Measurements from ENCODE around the gene ATAD1. TPM values are rescaled to one million over a fixed set of nuclear protein-coding genes. Genes with fewer than 3 reads are reported as not detected.
A peak's percentile ranks its signal among the peaks of the same experiment; 100 is the strongest.

Gene ATAD1
- total RNA-seq, 2 experiments from 2014 or later = 44.4 to 50.4 TPM

GRCh38 chr10:87734987-87735827 lies 82.8 kb downstream of the ATAD1 start:
- H3K4me1 Mint-ChIP-seq = peaks cover 2% of the 10 kb centered on the region
- ATAC-seq = peak; percentile 53
- no peak overlapping the region for H3K27ac Mint-ChIP-seq
- CTCF ChIA-PET = no interaction called here
- H3K27me3 Mint-ChIP-seq = peaks cover 46% of the 10 kb centered on the region
- H3K9me3 Mint-ChIP-seq (ENCODE audit: low read depth) = no peaks in the 10 kb centered on the region
- H3K4me3 Mint-ChIP-seq = no peak overlapping the region
- H3K36me3 Mint-ChIP-seq = no peaks in the 10 kb centered on the region
- no peak for DNase-seq

DNA sequence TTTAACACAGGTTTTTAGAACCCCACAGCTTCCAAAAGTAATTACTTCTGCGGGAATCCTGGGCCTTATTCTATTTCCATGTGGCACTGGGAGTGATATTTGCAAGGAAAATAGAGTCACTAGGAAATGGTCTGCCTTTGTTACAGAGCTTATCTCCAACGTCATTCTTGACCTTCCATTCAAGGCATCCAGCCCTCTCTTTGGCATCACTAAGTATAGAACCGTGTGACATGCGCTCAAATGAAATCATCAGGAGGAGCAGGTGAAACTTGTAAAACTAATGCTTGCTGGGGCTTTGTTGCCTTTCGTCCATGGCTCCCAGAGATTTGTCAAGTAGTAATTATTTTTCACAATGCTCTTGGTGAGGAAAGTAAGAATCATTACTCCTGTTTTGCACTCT lies 84.9 kb downstream of the ATAD1 start:
- Mint-ChIP-seq H3K36me3 (no peaks in the 10 kb centered on the region), H3K4me1 (peaks cover 2% of the 10 kb centered on the region), H3K4me3 (no peak overlapping the region), H3K27ac (no peak overlapping the region), H3K27me3 (peaks cover 35% of the 10 kb centered on the region), H3K9me3 (ENCODE audit: low read depth) (no peaks in the 10 kb centered on the region)
- DNase-seq (no peak), ATAC-seq (no peak)
- CTCF ChIA-PET = interaction anchor here (1.0 to 1.3 kb wide), 4 partner anchors 11 to 75 kb away, joined by 3 to 5 read pairs (median 3); partner anchors contain the start of gene PAPSS2

DNA sequence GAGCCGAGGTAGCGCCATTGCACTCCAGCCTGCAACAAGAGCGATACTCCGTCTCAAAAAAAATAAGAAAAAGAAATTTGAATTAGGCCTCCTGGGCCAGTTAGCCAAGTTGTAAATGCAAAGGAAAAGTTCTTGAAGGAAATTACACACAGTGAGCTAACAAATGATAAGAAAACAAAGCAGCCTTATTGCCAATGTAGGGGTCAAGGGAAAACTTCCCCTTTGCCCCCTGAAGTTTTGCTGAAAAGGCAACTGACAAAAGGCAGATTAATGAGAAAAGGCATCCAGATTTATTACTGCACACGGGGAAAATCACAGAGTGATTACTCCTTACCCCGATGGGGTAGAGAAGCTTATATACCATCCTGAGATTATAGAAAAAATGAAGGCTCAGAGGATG lies 88.1 kb downstream of the ATAD1 start:
- Mint-ChIP-seq H3K4me1 (no peaks in the 10 kb centered on the region), H3K27ac (no peak overlapping the region), H3K9me3 (ENCODE audit: low read depth) (no peaks in the 10 kb centered on the region), H3K4me3 (no peak overlapping the region), H3K27me3 (peaks cover 32% of the 10 kb centered on the region), H3K36me3 (no peaks in the 10 kb centered on the region)
- DNase-seq (no peak), ATAC-seq (no peak)
- CTCF ChIA-PET = no interaction called here

GRCh38 chr10:87724789-87725188 lies 93.2 kb downstream of the ATAD1 start:
- no peaks in the 10 kb centered on the region for H3K4me1 Mint-ChIP-seq
- H3K36me3 Mint-ChIP-seq = no peaks in the 10 kb centered on the region
- no peak overlapping the region for H3K4me3 Mint-ChIP-seq
- peaks cover 29% of the 10 kb centered on the region for H3K27me3 Mint-ChIP-seq
- CTCF ChIA-PET = no interaction called here
- ATAC-seq = no peak
- DNase-seq = no peak
- H3K27ac Mint-ChIP-seq = no peak overlapping the region
- no peaks in the 10 kb centered on the region for H3K9me3 Mint-ChIP-seq (ENCODE audit: low read depth)

DNA sequence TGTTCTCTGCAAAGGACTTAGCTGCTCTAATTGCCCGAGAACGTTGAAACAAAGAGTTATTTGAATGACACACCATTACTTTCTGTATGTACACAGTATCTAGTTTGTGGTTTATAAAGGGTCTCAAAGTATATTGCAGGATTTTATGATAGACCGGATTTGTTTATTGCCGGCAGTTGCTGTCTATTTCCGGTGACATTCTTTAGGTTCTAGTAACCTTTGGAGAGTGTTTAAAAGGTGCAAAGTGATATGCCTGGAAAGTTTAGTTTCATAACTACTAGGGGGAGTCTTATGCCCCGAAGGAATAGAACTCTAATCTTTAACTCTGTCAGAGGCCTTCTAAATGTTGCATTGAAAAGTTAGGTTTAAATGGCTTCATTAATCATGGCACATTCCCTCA lies 94.5 kb downstream of the ATAD1 start:
- Mint-ChIP-seq H3K4me1 (no peaks in the 10 kb centered on the region), H3K36me3 (no peaks in the 10 kb centered on the region), H3K9me3 (ENCODE audit: low read depth) (no peaks in the 10 kb centered on the region), H3K27me3 (peaks cover 26% of the 10 kb centered on the region), H3K4me3 (no peak overlapping the region), H3K27ac (no peak overlapping the region)
- ATAC-seq = no peak
- CTCF ChIA-PET = no interaction called here
- DNase-seq = no peak

DNA sequence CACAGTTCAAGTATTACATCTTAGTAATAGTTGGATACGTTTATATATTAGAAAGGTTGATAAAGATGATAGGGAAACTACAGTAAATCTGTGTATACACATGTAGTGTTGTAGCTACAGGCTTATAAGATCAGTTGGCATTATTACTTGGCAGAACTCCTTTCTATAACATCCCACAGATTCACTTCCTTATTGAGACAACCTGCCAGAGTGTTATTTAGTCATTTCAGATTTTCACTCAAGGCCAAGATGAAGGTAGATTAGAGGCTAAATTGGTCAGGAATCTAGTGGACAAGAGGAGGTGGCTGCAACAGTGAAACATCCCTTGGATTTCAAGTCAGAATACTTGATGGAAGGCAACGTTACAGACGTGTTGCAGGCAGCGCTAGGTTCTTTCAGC lies 95.3 kb downstream of the ATAD1 start:
- DNase-seq (no peak), ATAC-seq (no peak)
- no peaks in the 10 kb centered on the region for H3K9me3 Mint-ChIP-seq (ENCODE audit: low read depth)
- CTCF ChIA-PET = no interaction called here
- H3K4me3 Mint-ChIP-seq = no peak overlapping the region
- peaks cover 25% of the 10 kb centered on the region for H3K27me3 Mint-ChIP-seq
- no peaks in the 10 kb centered on the region for H3K4me1 Mint-ChIP-seq
- no peak overlapping the region for H3K27ac Mint-ChIP-seq
- no peaks in the 10 kb centered on the region for H3K36me3 Mint-ChIP-seq

DNA sequence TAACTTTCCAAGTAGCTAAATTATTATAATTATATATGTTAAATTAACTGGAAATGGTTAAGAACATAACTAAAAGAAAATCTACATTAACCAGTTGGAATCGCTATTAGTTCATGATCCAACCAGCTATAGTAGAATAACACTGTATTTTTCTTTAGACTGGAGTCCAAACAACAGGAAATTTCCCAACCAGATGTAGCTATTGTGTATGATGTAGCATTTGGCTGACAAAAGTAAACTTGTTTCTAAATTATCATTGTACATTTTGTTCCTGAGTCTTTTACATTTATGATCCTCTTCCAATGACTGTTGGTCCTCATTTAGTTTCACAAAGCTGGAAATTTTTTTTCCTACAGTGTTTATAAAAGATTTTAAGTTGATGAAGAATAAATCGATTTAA lies 96.2 kb downstream of the ATAD1 start:
- CTCF ChIA-PET = interaction anchor here (0.6 kb wide), 1 partner anchor 783 kb away, joined by 4 read pairs; no protein-coding TSS in a partner anchor
- no peak overlapping the region for H3K27ac Mint-ChIP-seq
- no peaks in the 10 kb centered on the region for H3K4me1 Mint-ChIP-seq
- H3K36me3 Mint-ChIP-seq = no peaks in the 10 kb centered on the region
- DNase-seq (no peak), ATAC-seq (no peak)
- no peaks in the 10 kb centered on the region for H3K9me3 Mint-ChIP-seq (ENCODE audit: low read depth)
- H3K27me3 Mint-ChIP-seq = peaks cover 24% of the 10 kb centered on the region
- no peak overlapping the region for H3K4me3 Mint-ChIP-seq

DNA sequence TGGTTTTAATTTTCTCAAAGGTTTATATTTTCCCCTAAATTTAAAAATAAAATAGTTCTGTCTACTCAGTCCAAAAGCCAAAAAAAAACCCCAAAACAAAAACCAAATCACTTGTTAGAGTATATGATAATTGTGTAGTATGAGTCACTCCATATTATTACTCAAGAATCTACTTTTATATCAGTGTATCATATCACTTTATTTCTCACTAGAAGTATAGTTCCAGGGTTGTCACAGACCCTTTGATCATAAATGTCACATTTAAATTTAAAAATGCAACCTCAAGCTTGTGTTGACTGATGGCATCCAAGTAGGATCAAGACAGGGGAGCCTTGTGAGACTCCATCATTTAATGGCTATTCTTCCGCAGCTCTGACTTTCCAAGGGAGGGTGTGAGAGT lies 97.4 kb downstream of the ATAD1 start:
- no peak for ATAC-seq

GRCh38 chr10:87716348-87716670 lies 101.7 kb downstream of the ATAD1 start:
- no peaks in the 10 kb centered on the region for H3K36me3 Mint-ChIP-seq
- ATAC-seq (no peak), DNase-seq (no peak)
- H3K9me3 Mint-ChIP-seq (ENCODE audit: low read depth) = no peaks in the 10 kb centered on the region
- H3K4me1 Mint-ChIP-seq = peaks cover 6% of the 10 kb centered on the region
- H3K4me3 Mint-ChIP-seq = no peak overlapping the region
- H3K27me3 Mint-ChIP-seq = peaks cover 29% of the 10 kb centered on the region
- CTCF ChIA-PET = no interaction called here
- no peak overlapping the region for H3K27ac Mint-ChIP-seq

More for the DNA sequence above, 97.4 kb downstream of the ATAD1 start:
- Mint-ChIP-seq H3K27ac (no peak overlapping the region), H3K4me1 (peaks cover 6% of the 10 kb centered on the region), H3K27me3 (peaks cover 30% of the 10 kb centered on the region), H3K4me3 (no peak overlapping the region), H3K36me3 (no peaks in the 10 kb centered on the region), H3K9me3 (ENCODE audit: low read depth) (no peaks in the 10 kb centered on the region)
- CTCF ChIA-PET = no interaction called here
- DNase-seq = no peak

DNA sequence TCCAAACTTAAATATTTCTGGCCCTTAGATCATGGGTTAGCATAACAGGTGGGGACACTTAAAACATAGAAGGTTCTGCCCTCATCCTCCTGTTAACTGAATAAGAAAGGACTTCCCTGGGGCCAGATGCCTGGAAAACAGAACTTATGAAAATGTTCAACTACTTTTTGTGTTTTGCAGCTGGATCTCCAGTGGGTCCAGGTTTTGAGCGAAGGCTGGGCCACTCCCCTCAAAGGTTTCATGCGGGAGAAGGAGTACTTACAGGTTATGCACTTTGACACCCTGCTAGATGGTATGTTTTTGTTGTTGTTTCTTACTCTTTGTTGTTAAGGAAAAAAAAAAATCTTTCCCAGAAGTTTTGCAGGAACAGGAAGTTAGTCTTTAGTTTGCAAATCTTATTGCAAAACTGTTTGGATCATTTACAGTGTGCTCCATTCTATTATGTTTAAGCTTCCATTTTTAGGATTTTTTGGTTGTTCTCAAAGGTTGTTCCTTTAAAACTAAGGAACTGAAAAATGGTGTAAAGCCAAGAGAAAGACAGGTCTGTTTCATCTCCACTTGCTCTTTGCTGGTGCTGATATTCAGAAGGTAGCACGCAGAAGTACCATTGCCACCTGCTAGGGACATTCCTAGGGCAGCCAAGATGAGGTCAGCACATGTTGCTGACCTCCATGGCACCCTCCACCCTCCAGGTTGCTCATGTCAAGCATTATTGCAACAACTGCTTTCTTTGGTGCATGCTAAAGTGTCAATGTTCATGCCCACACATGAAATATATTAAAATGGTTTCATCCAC lies 102.3 kb downstream of the ATAD1 start:
- CTCF ChIA-PET = no interaction called here
- peaks cover 6% of the 10 kb centered on the region for H3K4me1 Mint-ChIP-seq
- no peak for ATAC-seq
- H3K36me3 Mint-ChIP-seq = no peaks in the 10 kb centered on the region
- no peak overlapping the region for H3K4me3 Mint-ChIP-seq
- H3K9me3 Mint-ChIP-seq (ENCODE audit: low read depth) = no peaks in the 10 kb centered on the region
- peaks cover 25% of the 10 kb centered on the region for H3K27me3 Mint-ChIP-seq
- no peak overlapping the region for H3K27ac Mint-ChIP-seq
- DNase-seq = no peak

DNA sequence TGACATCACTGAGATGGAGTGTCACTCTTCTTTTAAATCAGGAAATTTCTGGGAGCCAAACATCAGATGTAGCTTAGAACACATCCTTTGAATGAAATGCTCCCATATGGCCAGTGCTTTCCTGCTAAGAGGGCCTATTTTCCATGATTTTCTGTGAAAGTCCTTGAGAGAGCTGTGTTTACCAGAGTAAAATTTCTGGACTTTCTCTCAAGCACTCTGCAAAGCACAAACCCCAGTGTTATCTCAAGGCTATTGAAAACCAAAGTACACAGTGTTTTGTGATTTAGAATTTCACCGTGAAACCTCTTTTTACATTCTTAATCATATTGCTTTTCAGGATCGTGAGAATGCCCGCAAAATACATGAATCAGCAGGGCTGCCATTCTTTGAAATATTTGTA lies 104.3 kb downstream of the ATAD1 start:
- H3K27me3 Mint-ChIP-seq = peaks cover 30% of the 10 kb centered on the region
- DNase-seq (no peak), ATAC-seq (no peak)
- CTCF ChIA-PET = no interaction called here
- H3K36me3 Mint-ChIP-seq = no peaks in the 10 kb centered on the region
- H3K4me3 Mint-ChIP-seq = no peak overlapping the region
- no peaks in the 10 kb centered on the region for H3K9me3 Mint-ChIP-seq (ENCODE audit: low read depth)
- no peak overlapping the region for H3K27ac Mint-ChIP-seq
- peaks cover 6% of the 10 kb centered on the region for H3K4me1 Mint-ChIP-seq

DNA sequence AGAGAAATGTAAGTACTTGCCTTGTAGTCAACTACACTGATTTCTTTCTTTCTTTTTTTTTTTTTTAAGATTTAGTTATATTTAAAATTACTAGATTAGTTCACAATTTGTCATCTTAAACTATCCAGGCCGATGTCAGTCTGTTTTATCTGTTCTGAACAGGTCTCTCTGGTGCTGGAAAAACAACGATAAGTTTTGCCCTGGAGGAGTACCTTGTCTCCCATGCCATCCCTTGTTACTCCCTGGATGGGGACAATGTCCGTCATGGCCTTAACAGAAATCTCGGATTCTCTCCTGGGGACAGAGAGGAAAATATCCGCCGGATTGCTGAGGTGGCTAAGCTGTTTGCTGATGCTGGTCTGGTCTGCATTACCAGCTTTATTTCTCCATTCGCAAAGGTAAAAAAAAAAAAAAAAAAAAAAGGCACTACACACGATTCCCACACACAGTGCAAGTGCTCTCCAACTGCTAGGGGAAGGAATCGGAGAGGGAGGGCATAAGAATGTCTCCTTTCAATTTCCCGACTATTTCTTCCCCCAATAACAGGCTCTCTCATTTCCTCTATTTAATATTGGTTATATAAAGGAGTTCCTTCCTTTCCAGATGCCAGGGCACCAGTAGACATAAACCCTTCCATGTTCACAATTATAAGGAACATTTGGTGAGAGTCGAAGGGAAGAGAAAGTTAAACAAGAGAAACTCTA lies 105.0 kb downstream of the ATAD1 start:
- Mint-ChIP-seq H3K27me3 (peaks cover 32% of the 10 kb centered on the region), H3K4me1 (peaks cover 6% of the 10 kb centered on the region), H3K4me3 (no peak overlapping the region), H3K9me3 (ENCODE audit: low read depth) (no peaks in the 10 kb centered on the region), H3K36me3 (no peaks in the 10 kb centered on the region), H3K27ac (no peak overlapping the region)
- ATAC-seq (no peak), DNase-seq (no peak)
- CTCF ChIA-PET = no interaction called here

DNA sequence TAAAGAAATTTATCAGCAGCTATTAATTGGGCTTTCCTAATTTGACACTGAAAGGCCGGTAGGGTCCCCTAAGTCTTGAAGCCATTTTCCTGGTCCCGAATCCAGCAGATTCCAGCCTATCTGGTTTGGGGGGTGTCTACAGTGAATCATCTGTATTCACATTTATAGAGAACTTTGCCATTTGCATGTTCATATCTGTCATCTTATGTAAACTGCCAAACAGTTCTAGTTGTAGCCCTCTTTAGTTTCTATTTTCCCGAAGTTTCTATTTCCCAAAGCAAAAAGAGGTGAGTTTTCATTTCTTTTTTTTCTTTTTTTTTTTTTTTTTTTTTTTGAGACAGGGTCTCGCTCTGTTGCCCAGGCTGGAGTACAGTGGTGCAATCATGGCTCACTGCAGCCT lies 110.8 kb downstream of the ATAD1 start:
- no peaks in the 10 kb centered on the region for H3K36me3 Mint-ChIP-seq
- H3K4me3 Mint-ChIP-seq = no peak overlapping the region
- ATAC-seq = no peak
- no peak for DNase-seq
- H3K4me1 Mint-ChIP-seq = no peaks in the 10 kb centered on the region
- H3K27me3 Mint-ChIP-seq = peaks cover 19% of the 10 kb centered on the region
- CTCF ChIA-PET = no interaction called here
- H3K27ac Mint-ChIP-seq = no peak overlapping the region
- H3K9me3 Mint-ChIP-seq (ENCODE audit: low read depth) = no peaks in the 10 kb centered on the region

GRCh38 chr10:87706731-87707130 lies 111.3 kb downstream of the ATAD1 start:
- no peaks in the 10 kb centered on the region for H3K4me1 Mint-ChIP-seq
- H3K36me3 Mint-ChIP-seq = no peaks in the 10 kb centered on the region
- ATAC-seq (no peak), DNase-seq (no peak)
- H3K27ac Mint-ChIP-seq = no peak overlapping the region
- no peaks in the 10 kb centered on the region for H3K9me3 Mint-ChIP-seq (ENCODE audit: low read depth)
- CTCF ChIA-PET = no interaction called here
- peaks cover 19% of the 10 kb centered on the region for H3K27me3 Mint-ChIP-seq
- no peak overlapping the region for H3K4me3 Mint-ChIP-seq
